Epithelial cell of proximal tubule (primary cell): ENCODE results near the gene SLC36A2. TPM values are rescaled to one million over a fixed set of nuclear protein-coding genes. Genes with fewer than 3 reads are reported as not detected.

ENCODE experiments used
- DNase-seq: peaks from one replicate; pipeline ENCODE4 v3.0.0-alpha.2; 2011; ENCODE audit warnings: low read depth
- H3K4me3 ChIP-seq: 2 replicates; pipeline ENCODE4 v1.5.1; 2011; ENCODE audit warnings: low read depth, mild to moderate bottlenecking, low read length
- CTCF ChIP-seq: conservative IDR thresholded peaks from 2 replicates; pipeline ENCODE4 v1.5.1; 2012; ENCODE audit warnings: low read depth, mild to moderate bottlenecking, low read length
- total RNA-seq: library from RNA; depleted of rRNA; stranded (reverse); fragments of >200 nt; gene quantifications from 2 replicates; pipeline ENCODE4 v1.2.3, GENCODE V29; 2015

SLC36A2 gene
- not detected in 2 replicates for total RNA-seq

GRCh38 chr5:151347369-151347768, at the start of gene SLC36A2:
TSS of gene SLC36A2 (minus strand) at chr5:151347559. CDS start at chr5:151347460, 99 bp downstream.
- no peak for TF ChIP-seq CTCF
- no peak within 1 kb of the TSS for H3K4me3 ChIP-seq
- no peak for DNase-seq

GRCh38 chr5:151388960-151389359, 41.6 kb upstream of the SLC36A2 start:
- no peak for DNase-seq
- TF ChIP-seq CTCF = no peak
- no peak overlapping the region for H3K4me3 ChIP-seq

GRCh38 chr5:151384106-151384505, 36.7 kb upstream of the SLC36A2 start:
- no peak for TF ChIP-seq CTCF
- DNase-seq = no peak

GRCh38 chr5:151383011-151383410, 35.7 kb upstream of the SLC36A2 start:
- no peak for TF ChIP-seq CTCF
- DNase-seq = no peak
- H3K4me3 ChIP-seq = no peak overlapping the region

More at GRCh38 chr5:151384106-151384505, 36.7 kb upstream of the SLC36A2 start:
- H3K4me3 ChIP-seq = no peak overlapping the region

- H3K4me3 ChIP-seq = no peak overlapping the region
- no peak for TF ChIP-seq CTCF
- no peak for DNase-seq
Observed at GRCh38 chr5:151382576-151382975, 35.2 kb upstream of the SLC36A2 start.

GRCh38 chr5:151381899-151382298, 34.5 kb upstream of the SLC36A2 start:
- TF ChIP-seq CTCF = no peak
- no peak for DNase-seq
- no peak overlapping the region for H3K4me3 ChIP-seq

- H3K4me3 ChIP-seq = no peak overlapping the region
- TF ChIP-seq CTCF = no peak
- DNase-seq = no peak
Observed at GRCh38 chr5:151378616-151379015, 31.3 kb upstream of the SLC36A2 start.
